Neuron (in vitro differentiated cells): Measurements from ENCODE around the gene LRRC26.

Experiments used
- H2AFZ ChIP-seq: one replicate; pipeline ENCODE4 v1.6.1; 2013; ENCODE audit warnings: low read depth, mild to moderate bottlenecking, inconsistent platforms, low read length, moderate library complexity
- H3K27me3 ChIP-seq: one replicate; pipeline ENCODE4 v1.6.1; 2013; ENCODE audit warnings: low read length; ENCODE audit not compliant: insufficient read depth
- H3K36me3 ChIP-seq: one replicate; pipeline ENCODE4 v1.6.1; 2013; ENCODE audit warnings: low read length; ENCODE audit not compliant: insufficient read depth
- H3K4me1 ChIP-seq: one replicate; pipeline ENCODE4 v1.6.1; 2013; ENCODE audit warnings: low read length; ENCODE audit not compliant: insufficient read depth
- H3K4me3 ChIP-seq: 2 replicates; pipeline ENCODE4 v1.5.1; 2013; ENCODE audit warnings: mild to moderate bottlenecking, low read length, moderate library complexity
- H3K9me3 ChIP-seq: one replicate; pipeline ENCODE4 v1.6.1; 2013; ENCODE audit warnings: low read length

The LRRC26 gene

GRCh38 chr9:137205126-137206069 lies 35.5 kb upstream of the LRRC26 start, which contains the start of the genes NDOR1 and TMEM203:
Gene NDOR1 (plus strand): TSS chr9:137205700. CDS start chr9:137205778, 78 bp downstream.
Gene TMEM203 (minus strand): TSS chr9:137205648. CDS start chr9:137205414, 234 bp downstream.
- Histone ChIP-seq H3K9me3 (no peaks in the 10 kb centered on the region), H2AFZ (peak within 1 kb of the TSS; percentile 49), H3K4me1 (peaks cover 39% of the 10 kb centered on the region), H3K27me3 (no peaks in the 10 kb centered on the region), H3K4me3 (peak within 1 kb of the TSS; percentile 76), H3K36me3 (peaks cover 12% of the 10 kb centered on the region)

GRCh38 chr9:137204731-137205125 lies 34.9 kb upstream of the LRRC26 start:
- Histone ChIP-seq H3K4me3 (peak overlapping the region; percentile 76), H3K36me3 (peaks cover 7% of the 10 kb centered on the region), H3K4me1 (peaks cover 39% of the 10 kb centered on the region), H2AFZ (no peak overlapping the region), H3K9me3 (no peaks in the 10 kb centered on the region), H3K27me3 (no peaks in the 10 kb centered on the region)

GRCh38 chr9:137202966-137203365 lies 33.1 kb upstream of the LRRC26 start:
- Histone ChIP-seq H3K4me3 (no peak overlapping the region), H3K9me3 (no peaks in the 10 kb centered on the region), H3K27me3 (no peaks in the 10 kb centered on the region), H3K36me3 (no peaks in the 10 kb centered on the region), H2AFZ (no peak overlapping the region), H3K4me1 (peaks cover 53% of the 10 kb centered on the region)

- peak overlapping the region; percentile 84 for H3K4me3 ChIP-seq
- H2AFZ ChIP-seq = no peak overlapping the region
- H3K9me3 ChIP-seq = no peaks in the 10 kb centered on the region
- peaks cover 47% of the 10 kb centered on the region for H3K4me1 ChIP-seq
- H3K27me3 ChIP-seq = no peaks in the 10 kb centered on the region
- no peaks in the 10 kb centered on the region for H3K36me3 ChIP-seq
Measured at GRCh38 chr9:137201205-137201868, 31.5 kb upstream of the LRRC26 start.

DNA sequence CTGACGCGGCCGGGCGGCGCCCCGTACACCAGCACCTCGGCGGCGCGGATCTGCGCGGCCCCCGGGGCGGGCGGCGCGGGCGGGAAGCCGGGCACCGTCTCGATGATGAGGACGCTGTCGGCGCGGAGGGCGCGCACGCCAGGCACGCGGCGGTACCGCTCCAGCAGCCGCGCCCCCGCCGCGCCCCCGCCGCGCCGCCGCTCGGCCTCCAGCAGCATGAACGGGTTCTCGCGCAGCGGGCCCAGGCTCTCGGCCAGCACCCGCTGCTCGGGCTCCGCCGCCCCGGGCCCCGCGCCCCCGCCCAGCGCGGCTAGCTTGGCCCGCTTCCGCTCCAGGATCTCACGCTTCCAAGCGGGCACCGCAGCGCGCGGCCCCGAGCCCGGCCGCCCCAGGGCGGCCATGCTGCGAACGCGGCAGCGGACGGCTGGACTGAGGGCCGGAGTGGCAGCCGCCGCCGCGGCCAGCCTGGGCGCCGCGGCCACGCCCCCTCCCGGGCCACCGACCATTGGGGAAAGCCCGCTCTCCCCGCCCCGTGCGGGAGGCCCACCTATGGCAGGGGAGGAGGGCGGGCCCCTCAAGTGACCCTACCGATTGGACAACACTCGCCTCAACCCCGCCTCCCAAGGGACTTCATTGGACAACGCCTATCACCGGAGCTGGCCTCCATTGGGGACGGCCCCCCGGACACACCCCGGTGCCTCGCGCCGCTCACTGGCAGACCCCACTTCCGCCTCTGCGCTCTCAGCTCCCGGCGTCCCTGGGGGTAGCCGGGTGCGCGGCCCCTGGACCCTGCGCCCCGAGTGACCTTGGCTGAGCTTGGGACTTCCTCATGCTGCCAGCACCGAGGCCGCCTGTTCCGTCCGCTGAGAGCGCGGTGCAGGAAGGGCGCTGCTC lies 30.7 kb upstream of the LRRC26 start, which contains the start of gene TPRN:
TSS of gene TPRN (minus strand) at position 431 of the 894 bp plus-strand sequence. CDS start at position 401, 30 bp downstream.
- no peaks in the 10 kb centered on the region for H3K27me3 ChIP-seq
- peaks cover 41% of the 10 kb centered on the region for H3K4me1 ChIP-seq
- H3K36me3 ChIP-seq = no peaks in the 10 kb centered on the region
- H3K4me3 ChIP-seq = peak within 1 kb of the TSS; percentile 84
- H3K9me3 ChIP-seq = no peaks in the 10 kb centered on the region
- no peak within 1 kb of the TSS for H2AFZ ChIP-seq

- no peaks in the 10 kb centered on the region for H3K9me3 ChIP-seq
- peaks cover 42% of the 10 kb centered on the region for H3K4me1 ChIP-seq
- H3K36me3 ChIP-seq = no peaks in the 10 kb centered on the region
- H2AFZ ChIP-seq = no peak overlapping the region
- H3K27me3 ChIP-seq = no peaks in the 10 kb centered on the region
- peak overlapping the region; percentile 39 for H3K4me3 ChIP-seq
Measured at GRCh38 chr9:137199411-137200121, 29.7 kb upstream of the LRRC26 start.

DNA sequence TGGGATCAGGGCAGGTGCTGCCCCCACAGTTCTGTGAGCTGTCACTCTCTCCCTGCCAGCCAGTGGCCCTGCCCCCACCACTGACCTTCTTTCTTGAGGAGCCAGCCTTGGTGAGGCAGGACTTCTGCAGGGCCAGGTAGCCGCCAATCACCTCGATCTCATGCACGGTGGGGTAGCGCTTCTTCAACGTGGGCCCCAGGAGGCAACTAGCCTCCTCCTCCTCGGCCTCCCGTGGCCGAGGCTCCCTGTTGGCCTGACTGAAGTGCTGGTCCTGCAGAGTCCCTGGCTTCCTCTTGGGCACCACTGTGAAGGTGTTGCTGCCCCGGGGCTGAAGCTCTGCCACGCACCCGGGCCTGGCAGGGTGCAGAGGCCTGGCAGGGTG lies 29.0 kb upstream of the LRRC26 start:
- Histone ChIP-seq H3K4me3 (no peak overlapping the region), H3K36me3 (no peaks in the 10 kb centered on the region), H3K9me3 (no peaks in the 10 kb centered on the region), H2AFZ (no peak overlapping the region), H3K4me1 (peaks cover 41% of the 10 kb centered on the region), H3K27me3 (no peaks in the 10 kb centered on the region)

- no peak overlapping the region for H2AFZ ChIP-seq
- no peaks in the 10 kb centered on the region for H3K9me3 ChIP-seq
- peaks cover 40% of the 10 kb centered on the region for H3K4me1 ChIP-seq
- no peaks in the 10 kb centered on the region for H3K27me3 ChIP-seq
- no peak overlapping the region for H3K4me3 ChIP-seq
- H3K36me3 ChIP-seq = no peaks in the 10 kb centered on the region
Measured at GRCh38 chr9:137198051-137198901, 28.4 kb upstream of the LRRC26 start.

DNA sequence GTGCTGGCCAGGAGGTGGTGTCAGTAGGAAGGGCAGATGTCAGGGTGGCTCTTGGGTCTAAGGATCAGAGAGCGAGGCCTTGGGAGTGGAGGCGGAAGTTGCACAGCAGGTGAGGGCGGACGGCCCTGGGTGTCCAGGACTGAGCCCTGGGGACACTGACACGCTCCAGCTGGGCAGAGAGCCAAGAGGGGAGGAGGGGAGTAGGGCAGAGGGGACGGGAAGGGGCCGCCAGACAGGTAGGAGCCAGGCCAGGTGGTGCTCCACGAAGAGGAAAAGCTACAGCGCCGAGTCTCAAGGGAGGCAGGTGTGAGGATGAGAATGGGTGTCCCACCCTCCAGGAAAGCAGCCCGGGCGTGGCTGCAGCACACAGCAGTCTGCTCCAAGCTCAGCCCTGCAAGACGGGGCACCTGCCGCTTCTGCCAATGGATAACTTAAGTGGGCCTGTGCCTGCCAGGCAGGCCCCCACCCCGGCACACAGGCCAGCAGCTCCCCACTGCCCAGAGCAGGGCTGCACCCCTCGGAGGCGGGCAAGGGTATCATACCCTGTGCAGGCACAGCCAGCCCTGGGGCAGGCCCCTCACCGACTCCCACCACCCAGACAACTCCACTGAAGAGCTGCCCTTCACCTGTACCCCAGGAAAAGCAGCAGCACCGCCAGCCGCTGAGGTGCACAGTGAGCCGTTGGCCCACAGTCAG lies 25.8 kb upstream of the LRRC26 start:
- Histone ChIP-seq H3K4me3 (no peak overlapping the region), H3K9me3 (no peaks in the 10 kb centered on the region), H3K27me3 (no peaks in the 10 kb centered on the region), H3K4me1 (peaks cover 24% of the 10 kb centered on the region), H2AFZ (no peak overlapping the region), H3K36me3 (peaks cover 15% of the 10 kb centered on the region)

- H3K27me3 ChIP-seq = no peaks in the 10 kb centered on the region
- H3K36me3 ChIP-seq = peaks cover 15% of the 10 kb centered on the region
- no peak overlapping the region for H2AFZ ChIP-seq
- H3K9me3 ChIP-seq = no peaks in the 10 kb centered on the region
- H3K4me1 ChIP-seq = peaks cover 27% of the 10 kb centered on the region
- H3K4me3 ChIP-seq = no peak overlapping the region
Measured at GRCh38 chr9:137194909-137195308, 25.1 kb upstream of the LRRC26 start.

GRCh38 chr9:137194388-137194787 lies 24.5 kb upstream of the LRRC26 start:
- no peaks in the 10 kb centered on the region for H3K9me3 ChIP-seq
- H2AFZ ChIP-seq = no peak overlapping the region
- peaks cover 15% of the 10 kb centered on the region for H3K36me3 ChIP-seq
- H3K4me1 ChIP-seq = peaks cover 29% of the 10 kb centered on the region
- no peaks in the 10 kb centered on the region for H3K27me3 ChIP-seq
- H3K4me3 ChIP-seq = no peak overlapping the region
